ENCODE data around the gene GNAL. TPM values are rescaled to one million over a fixed set of nuclear protein-coding genes. Genes with fewer than 3 reads are reported as not detected.

Gene GNAL
- total RNA-seq, 2 donors from 2014 or later: 2.1 to 33.0 TPM

DNA sequence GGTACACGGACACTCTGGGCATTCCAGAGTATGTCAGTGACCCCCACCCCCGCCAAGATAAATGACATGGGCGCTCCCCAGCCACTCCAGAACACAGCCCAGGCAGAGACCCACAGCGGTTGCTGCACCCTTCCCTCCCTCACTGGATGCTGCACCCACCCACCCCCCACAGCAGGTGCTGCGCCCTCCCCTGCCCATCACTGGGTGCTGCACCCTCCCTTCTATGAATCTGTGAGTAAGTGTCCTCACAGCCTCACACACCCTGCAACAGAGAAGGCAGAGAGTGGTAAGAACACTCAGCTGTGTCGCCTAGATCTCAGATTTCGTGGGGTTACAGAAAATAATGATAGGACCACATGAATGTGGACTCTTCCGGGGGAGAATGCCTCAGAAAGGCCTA lies 185.6 kb downstream of the GNAL start:
- 77 to 78% methylated on average over 8 of the region's 8 CpGs for WGBS, 2 donors
- ATAC-seq (no peak), DNase-seq (no peak)
- Histone ChIP-seq H3K4me1 (peaks cover 6% of the 10 kb centered on the region), H3K27me3 (no peaks in the 10 kb centered on the region), H3K27ac (no peak overlapping the region), H3K36me3 (replicated peaks in 1 of 2; ENCODE audit: insufficient read depth in 1 of 2, low read depth in 2 of 2) (no peaks in the 10 kb centered on the region), H3K4me3 (no peak overlapping the region), H3K9me3 (no peaks in the 10 kb centered on the region)
- intact Hi-C loops (cut with DNase I): loop anchor here (10.0 kb wide), 1 partner anchor 140 kb away; no protein-coding TSS in a partner anchor
- TF ChIP-seq, protein P1, sequence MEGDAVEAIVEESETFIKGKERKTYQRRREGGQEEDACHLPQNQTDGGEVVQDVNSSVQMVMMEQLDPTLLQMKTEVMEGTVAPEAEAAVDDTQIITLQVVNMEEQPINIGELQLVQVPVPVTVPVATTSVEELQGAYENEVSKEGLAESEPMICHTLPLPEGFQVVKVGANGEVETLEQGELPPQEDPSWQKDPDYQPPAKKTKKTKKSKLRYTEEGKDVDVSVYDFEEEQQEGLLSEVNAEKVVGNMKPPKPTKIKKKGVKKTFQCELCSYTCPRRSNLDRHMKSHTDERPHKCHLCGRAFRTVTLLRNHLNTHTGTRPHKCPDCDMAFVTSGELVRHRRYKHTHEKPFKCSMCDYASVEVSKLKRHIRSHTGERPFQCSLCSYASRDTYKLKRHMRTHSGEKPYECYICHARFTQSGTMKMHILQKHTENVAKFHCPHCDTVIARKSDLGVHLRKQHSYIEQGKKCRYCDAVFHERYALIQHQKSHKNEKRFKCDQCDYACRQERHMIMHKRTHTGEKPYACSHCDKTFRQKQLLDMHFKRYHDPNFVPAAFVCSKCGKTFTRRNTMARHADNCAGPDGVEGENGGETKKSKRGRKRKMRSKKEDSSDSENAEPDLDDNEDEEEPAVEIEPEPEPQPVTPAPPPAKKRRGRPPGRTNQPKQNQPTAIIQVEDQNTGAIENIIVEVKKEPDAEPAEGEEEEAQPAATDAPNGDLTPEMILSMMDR (IDR thresholded peaks at IDR 0.05): no peak
- no peak for TF ChIP-seq POLR2A (IDR thresholded peaks at IDR 0.05)

DNA sequence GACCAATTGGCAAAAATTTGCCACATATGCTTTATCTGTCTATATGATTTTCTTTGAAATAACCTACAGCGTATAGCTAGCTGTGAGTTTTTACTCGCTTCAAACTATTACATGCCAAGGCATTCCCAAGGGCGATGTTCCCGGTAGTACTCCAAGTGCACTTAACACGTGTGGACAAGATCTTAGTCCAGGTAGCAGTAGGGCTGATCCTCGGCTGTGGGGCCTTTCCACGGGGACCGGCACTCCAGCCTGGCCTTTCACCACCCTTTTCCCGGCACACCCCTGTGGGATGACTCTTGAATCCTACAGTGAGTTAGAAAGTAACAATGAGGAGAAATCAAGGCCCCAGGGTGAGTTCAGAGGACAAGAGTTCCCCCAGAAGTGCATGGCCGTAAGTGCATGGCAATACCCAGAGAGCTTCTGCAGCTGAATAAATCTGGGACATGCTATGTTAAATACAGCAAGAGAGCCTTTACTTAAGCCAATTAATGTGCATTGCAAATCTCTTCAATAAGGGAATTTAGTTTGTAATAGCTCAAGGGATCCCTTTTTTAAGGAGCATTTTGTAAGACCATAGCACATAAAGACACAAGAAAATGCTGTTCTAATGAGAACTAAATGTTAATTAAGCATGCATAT lies 188.6 kb downstream of the GNAL start:
- no peak overlapping the region for H3K27ac ChIP-seq
- H3K9me3 ChIP-seq: no peaks in the 10 kb centered on the region
- peaks cover 3% of the 10 kb centered on the region for H3K4me1 ChIP-seq
- no peaks in the 10 kb centered on the region for H3K27me3 ChIP-seq
- no peak overlapping the region for H3K4me3 ChIP-seq
- H3K36me3 ChIP-seq (replicated peaks in 1 of 2; ENCODE audit: insufficient read depth in 1 of 2, low read depth in 2 of 2): no peaks in the 10 kb centered on the region
- no peak for ATAC-seq
- TF ChIP-seq, protein P1 (IDR thresholded peaks at IDR 0.05): no peak
- no peak for TF ChIP-seq POLR2A (IDR thresholded peaks at IDR 0.05)
- intact Hi-C loops (cut with DNase I): loop anchor here (10.0 kb wide), 1 partner anchor 143 kb away; no protein-coding TSS in a partner anchor
- 89 to 91% methylated on average over 10 of the region's 10 CpGs for WGBS, 2 donors
- DNase-seq: no peak

GRCh38 chr18:11880586-11881304 lies 191.7 kb downstream of the GNAL start:
- Histone ChIP-seq H3K4me1 (no peaks in the 10 kb centered on the region), H3K4me3 (no peak overlapping the region), H3K9me3 (no peaks in the 10 kb centered on the region), H3K27ac (no peak overlapping the region), H3K27me3 (no peaks in the 10 kb centered on the region), H3K36me3 (replicated peaks in 1 of 2; ENCODE audit: insufficient read depth in 1 of 2, low read depth in 2 of 2) (peaks cover 0 to 12% of the 10 kb centered on the region in 2 donors)
- 85 to 92% methylated on average over 29 of the region's 30 CpGs for WGBS, 2 donors
- intact Hi-C loops (cut with DNase I): no loop called here
- TF ChIP-seq, protein P1 (IDR thresholded peaks at IDR 0.05): no peak
- TF ChIP-seq POLR2A (IDR thresholded peaks at IDR 0.05): no peak
- ATAC-seq: no peak
- no peak for DNase-seq

- Histone ChIP-seq H3K4me1 (no peaks in the 10 kb centered on the region), H3K36me3 (replicated peaks in 1 of 2; ENCODE audit: insufficient read depth in 1 of 2, low read depth in 2 of 2) (peaks cover 0 to 17% of the 10 kb centered on the region in 2 donors), H3K9me3 (no peaks in the 10 kb centered on the region), H3K27me3 (no peaks in the 10 kb centered on the region), H3K27ac (no peak overlapping the region), H3K4me3 (no peak overlapping the region)
- WGBS, 2 donors: 54 to 66% methylated on average over 4 of the region's 4 CpGs
- TF ChIP-seq, protein P1 (IDR thresholded peaks at IDR 0.05): no peak
- TF ChIP-seq POLR2A (IDR thresholded peaks at IDR 0.05): no peak
- ATAC-seq: no peak
- no peak for DNase-seq
- intact Hi-C loops (cut with DNase I): no loop called here
These were observed 193.6 kb downstream of the GNAL start for GRCh38 chr18:11882636-11883035.

Measured in body of pancreas (tissue), 4 donors.